ENCODE data around the gene STAT6.
"Not testable (repeated sequence)": the region's sequence is repeated elsewhere in the genome, so short reads cannot be mapped to it uniquely, and the experiment has no call there.

STAT6 gene

DNA sequence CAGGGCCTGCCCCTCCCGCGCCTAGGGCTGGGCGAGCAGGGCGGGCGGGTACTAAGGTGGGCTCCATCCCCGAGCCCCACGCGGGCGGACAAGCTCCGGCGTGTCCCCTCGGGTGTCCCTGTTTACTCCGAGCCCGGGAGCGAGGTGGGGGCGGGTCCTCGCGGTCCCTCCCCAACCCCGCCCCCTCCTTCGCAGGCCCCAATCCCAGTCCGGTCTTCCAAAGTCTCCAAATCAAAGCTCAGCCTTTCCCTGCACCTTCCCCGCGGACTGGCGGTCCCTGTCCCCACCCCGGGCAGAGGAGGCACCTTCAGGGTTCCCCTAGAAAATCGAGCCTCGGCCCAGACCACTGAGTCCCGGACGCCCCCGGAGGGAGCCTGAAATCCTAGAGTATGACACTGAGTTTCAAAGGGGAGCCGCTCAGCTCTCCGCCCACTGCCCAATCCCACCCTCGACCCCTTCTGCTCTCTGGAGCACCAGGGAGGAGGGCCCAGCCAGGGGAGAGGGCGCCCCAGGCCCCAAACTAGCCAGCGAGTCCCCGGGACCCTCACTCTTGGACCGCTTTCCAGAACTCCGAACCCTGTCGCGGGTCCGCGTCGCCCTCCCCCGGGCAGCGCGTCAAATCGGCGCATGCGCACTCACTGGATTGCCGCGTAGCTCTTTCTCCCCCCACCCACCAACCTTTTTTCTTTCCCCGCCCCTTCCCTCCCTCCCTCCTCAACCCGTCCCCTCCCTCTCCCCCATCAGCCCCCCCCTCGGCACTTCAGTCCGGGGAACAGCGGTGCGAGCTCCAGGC, 16.8 kb upstream of the STAT6 start, which contains the start of gene LRP1:
Gene LRP1 (plus strand): TSS at position 758 of the 793 bp plus-strand sequence. CDS start 482 bp downstream, outside the sequence.
- DNase-seq: peak; percentile 99

DNA sequence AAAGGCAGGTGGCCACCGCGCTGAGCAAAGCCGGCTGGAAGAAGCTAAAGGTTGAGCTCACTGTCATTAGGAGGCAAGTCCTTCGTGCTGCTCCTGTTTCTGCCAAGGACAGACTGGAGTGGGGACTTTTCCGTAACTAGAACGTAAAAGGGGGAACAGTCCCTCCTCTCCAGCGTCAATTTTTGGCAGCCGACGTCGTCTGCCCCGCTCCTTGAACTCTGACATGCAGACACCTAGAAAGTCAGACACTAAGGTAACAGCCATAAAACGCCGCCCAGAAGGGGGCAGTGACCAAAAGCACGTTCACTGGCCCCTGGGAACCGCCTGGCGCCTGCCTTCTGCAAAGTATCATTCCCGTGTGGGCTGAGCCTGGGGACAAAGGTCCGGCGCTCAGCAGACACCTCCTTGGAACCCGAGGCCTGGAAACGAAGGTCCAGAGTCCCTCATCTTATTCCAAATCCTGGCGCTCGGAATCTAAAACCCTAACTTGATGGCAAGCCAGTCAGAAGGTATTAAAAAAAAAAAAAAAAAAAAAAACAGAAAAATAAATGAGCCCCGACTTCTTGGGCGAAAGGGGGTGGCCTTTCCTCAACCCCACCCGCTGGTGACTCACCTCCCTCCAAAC, 16.1 kb upstream of the STAT6 start:
- peak; percentile 64 for DNase-seq

- no peak for DNase-seq
Measured at GRCh38 chr12:57126561-57126960, 15.4 kb upstream of the STAT6 start.

DNA sequence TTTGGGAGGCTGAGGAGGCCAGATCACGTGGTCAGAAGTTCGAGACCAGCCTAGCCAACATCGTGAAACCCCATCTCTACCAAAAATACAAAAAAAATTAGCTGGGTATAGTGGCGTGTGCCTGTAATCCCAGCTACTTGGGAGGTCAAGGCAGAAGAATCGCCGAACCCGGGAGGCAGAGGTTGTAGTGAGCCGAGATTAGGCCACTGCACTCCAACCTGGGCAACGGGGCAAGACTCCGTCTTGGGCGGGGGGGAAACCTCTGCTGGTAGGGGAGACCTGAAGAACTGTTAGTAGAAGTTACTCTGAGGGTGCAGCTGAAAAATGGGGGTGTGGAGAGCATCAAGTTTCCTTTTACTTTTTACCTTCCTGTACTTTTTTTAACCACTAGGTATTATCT, 14.9 kb upstream of the STAT6 start:
- DNase-seq: no peak

DNA sequence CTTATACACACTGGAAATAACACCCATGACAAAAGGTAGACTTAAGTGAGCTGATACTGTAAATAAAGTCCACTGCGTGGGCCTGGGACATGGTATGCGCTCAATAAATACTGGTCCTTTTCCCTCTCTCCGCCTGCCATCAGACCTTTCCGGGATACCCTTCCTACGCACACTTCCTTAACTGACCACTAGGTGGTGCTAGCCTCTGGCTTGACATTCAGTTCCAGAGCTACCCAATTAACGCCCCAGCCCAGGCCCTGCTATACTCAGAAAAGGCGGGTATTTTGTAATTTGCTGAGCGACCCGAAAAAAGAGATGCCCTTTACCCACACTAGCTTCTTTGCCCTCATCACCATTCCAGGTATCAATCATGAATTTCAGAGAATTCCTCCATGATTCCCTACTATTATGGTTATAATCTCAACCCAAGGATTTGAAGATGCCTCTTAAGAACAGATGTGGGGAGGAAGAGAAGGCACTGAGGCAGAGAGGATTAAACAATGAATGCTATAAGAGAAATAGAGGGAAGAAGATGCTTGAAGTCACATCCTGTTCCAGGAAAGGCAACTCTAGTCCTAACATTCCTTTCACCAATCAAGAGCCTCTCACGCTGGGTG, 13.2 kb upstream of the STAT6 start:
- DNase-seq: peak; percentile 55

DNA sequence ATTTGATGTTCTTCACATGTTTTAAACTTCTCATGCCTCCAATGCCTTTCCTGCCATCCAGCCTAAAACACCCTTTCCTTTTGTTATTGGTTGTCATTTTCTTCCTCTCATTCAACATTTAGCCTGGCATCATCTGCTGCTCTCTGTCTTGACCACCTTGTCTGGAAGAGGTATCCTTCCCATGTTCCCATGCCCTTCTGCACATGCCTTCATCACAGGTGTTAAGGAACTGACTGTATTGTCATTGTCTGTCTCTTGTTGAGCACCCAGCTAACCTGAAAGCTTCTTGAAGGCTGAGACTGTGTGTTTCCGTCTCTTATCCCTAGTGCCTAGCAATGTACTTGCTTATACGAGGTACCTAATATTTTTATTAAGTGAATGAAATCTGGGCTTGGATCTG, 12.7 kb upstream of the STAT6 start:
- no peak for DNase-seq

DNA sequence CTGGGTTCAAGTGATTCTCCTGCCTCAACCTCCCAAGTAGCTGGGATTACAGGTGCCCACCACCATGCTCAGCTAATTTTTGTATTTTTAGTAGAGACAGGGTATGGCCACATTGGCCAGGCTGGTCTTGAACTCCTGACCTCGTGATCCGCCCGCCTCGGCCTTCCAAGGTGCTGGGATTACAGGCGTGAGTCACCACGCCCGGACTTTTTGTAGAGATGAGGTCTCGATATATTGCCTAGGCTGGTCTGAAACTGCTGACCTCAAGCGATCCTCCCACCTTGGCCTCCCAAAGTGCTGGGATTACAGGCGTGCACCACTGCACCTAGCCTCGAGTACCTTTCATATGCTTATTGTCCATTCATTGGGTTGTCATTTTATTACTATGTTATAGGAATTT, 9.6 kb upstream of the STAT6 start:
- DNase-seq: not testable (repeated sequence)

DNA sequence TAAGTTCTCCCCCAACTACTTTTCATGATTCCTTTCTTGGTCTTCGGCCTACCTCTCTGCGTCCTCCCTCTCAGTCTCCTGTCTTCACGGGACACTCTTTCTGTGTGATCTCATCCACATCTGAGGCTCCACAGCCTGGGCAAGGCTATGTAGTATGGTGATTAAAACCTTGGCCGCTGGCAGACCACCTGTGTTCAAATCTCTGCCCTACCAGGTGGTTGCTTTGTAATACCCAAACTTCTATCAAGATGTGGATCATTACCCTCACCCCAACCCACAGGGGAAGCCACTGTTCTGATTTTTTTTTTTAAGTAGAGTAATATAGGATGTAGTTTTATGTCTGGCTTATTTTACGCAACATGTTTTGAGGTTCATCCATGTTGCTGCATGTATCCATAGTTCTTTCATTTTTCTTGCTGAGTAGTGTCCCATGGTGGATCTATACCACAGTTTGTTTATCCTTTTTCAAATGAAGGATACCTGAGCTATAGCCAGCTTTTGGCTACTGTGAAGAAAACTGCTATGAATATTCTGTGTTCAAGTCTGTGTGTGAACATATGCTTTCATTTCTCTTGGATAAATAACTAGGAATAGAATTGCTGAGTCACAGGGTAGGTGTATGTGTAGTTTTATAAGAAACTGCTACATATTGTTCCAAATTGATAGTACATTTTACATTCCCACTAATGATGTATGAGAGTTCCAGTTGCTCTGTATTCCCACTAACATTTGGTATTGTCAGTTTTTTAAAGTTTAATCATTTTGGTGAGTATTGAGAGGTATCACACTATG, 8.3 kb upstream of the STAT6 start:
- DNase-seq: no peak

DNA sequence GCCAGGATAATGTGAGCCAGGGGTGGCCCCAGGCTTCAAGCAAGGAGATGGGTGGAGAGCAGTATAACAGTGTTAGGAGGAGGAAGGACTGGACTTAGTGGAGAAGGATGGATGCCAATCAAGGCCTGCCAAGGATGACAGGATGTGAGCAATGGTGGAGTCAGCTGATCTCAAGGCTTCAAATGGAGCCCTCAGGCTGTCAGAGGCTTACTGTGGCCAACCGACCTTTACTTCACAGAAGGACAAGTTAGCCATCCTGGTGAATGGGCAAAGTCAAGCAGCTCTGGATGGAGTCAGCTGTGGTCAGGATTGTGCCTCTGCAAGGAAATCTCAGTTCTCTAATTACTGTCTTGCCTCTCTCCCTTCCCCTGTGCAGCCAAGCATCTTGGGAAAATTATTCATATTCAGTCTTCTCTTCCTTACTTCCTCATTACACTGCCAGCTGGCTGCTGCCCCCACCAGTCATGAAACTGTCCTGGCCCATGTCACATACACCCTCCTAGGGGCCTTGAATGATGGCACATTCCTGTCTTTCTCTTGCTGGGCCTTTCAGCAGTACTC, 7.6 kb upstream of the STAT6 start:
- no peak for DNase-seq

DNA sequence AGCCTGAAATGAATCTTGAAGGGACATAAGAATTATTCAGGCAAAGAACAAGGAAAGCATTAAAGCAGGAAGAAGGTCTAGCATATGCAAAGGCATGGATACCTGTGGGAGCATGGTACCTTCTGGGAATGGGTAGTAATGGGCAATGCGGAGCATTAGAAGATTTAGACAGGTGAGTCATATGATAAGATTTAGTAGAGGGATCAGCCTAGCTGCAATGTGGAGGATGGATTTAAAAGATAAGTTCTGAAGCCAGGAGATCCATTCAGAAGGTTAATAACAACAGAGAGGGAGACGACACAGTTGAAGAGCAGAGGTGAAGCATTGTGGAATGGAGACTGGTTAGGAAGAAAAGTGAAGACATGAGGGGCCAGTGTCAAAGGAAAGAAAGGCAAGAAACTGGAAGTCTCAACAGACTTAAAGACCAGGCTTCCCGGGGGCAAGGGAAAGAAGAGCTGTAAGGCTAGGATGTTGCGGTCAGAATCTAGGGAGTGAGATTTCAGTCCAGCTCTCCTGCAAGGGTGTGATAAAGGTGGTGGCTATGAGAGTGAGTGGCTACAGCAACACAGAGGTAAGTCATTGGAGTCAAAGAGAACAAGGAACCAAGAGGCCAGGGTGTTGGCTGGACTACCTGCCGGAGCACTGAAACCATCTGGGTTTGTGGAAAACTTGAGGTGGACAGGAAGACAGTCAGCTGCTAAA, 5.6 kb upstream of the STAT6 start:
- no peak for DNase-seq

DNA sequence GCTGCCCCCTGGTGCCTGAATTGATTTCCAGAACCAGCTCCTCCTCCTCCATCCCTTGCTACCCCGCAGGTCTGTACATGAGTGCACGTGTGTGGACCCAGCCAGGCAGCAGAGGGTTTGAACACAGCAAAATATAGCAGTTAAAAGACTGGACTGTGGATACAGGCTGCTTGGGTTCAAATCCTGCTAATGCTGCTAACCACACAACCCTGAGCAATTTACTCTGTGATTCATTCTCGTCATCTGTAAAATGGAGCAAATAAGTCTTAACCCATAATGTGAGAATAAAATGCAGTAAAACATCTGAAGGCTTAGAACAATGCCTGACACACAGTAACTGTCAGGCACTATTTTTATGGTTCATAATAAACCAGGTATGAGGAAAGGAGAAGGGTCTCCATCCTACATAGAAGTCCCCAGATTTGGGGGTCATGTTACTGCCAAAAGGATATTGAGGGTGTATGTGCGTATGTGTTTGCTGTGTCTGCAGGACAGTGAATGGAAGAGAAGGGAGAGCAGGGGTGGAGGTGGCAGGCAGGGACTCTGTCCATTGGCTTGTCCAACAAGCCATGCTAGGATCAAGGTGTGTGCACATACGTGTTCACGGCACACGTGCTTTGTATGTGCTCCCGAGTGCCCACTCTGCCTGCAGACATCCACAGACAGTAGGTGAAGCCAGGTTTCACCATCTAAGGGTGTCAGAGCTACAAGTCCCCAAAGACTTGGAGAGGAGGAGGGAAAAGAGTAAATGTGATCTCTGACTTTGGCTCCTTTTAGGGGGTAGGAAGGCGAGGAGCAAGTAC, 1.5 kb upstream of the STAT6 start:
- no peak for DNase-seq

DNA sequence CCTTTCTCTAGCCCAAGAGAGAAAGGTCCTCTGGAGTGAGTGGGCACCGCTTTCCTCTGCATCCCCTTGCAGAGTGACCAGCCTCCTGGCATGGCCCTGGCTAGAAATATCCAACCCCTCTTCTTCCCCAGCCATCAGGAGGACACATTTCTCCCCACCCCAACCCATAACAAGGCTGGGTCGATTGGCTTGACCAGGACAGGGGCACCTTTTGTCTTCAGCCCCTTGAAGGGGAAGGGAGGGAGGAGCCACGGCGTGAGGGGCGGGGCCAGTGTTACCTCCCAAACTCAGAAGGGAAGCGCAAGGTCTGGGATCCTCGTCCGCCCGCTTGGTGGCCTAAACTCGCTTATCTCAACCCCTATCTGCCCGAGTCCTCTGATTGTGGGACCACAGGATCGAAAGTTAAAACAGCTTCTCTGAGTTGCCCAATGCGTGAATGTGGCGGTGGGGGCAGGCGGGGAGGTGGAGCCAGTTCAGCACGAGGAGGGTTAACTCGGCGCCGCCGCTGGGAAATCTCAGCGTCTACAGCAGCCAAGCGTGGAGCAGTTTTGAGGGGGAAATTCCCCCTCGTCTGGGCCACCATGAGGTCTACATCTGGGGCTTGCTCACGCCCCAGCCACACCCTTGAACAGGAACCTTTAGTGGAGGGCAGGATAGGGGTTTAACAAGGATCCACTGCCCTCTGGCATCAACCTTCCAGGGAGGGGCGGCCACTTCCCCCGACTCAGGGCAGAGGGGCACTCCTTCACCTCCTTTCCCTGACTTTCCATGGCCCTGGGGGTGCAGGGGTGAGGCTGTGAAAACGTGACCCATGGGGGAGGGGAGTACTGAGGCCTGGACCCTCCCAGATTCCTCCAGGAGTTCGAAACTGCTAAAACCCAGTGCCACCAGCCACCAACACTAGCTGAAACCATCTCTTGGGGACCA, 795 bp downstream of the STAT6 start:
- DNase-seq: peak; percentile 73

DNA sequence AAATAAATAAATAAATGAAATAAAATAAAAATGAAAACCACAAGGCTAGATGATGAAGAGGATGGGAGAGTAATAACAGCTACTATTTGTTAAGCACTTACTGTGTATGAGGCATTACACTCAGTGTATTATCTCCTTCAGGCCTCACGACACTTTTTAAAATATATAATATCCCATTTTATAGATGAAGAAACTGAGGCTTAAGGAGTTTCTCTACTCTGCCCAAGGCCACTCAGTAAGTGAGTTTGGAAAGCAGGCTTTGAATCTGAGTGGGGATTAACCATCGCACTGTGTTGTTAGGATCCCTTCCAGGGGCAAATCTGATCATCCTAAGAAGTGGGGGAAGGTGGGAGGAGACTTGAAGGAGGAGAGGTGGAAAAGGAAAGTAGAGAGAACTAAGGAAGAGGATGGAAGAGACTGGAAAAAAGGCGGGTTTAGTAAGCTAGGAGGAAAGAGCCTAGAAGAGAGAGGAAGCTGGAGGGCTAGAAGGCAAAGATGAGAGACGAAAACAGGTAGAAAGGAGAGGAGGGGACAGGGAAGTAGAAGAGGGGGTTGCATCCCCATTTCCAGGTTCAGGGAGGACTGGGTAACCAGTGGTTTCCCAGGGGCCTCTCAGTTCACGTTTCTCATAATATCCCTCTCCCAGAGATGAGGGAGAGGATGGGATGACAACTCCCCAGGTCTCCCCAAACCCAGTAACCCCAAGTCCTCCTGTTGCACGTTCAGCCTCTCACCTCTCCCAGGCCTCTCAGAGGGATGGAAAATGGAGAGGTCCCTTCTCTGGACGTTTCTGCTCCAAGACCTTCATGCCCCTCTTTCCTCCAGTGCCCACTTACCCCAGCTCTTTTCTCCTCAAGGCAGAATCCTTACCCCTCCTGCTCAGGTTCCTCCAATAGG, 1.7 kb downstream of the STAT6 start:
- no peak for DNase-seq

DNA sequence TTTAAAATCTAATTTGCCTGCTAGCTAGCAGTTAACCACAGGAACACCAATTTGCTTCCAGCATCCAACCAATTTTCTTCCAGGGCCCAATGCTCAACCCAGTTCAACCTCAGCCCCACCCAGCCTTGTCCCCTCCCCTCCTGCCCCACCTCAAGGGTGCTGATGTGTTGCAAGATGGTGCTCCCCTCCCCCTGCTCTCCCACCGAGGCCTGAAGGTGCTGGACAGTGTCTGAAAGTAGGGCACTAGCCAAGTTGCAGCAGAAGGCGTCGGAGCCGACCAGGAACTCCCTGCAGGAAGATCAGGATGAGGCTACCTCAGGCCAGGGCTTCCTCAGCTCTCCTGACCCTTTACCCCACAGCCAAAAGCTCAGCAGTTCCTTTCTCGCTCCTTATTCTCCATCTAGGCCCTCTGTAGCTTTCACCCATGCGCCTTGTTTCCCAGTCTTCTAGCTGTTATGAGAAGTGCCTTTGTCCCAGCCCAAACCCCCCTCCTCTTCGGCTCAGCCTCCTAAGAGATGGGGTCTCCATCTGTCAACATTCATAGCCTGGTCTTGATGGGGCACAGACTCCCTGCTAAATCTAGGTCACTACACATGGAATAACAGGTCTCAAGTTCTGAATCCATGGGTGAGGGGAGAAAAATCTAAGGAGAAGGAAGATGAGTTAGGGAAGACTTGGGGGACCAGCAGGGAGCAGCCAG, 3.6 kb downstream of the STAT6 start:
- no peak for DNase-seq

- no peak for DNase-seq
Measured at GRCh38 chr12:57106021-57106708, 5.0 kb downstream of the STAT6 start.

- no peak for DNase-seq
Measured at GRCh38 chr12:57105011-57105753, 6.0 kb downstream of the STAT6 start.

Data from right kidney (tissue), 1 donor.